ENCODE data around the gene RIPOR2.
A peak's percentile ranks its signal among the peaks of the same experiment; 100 is the strongest.

The RIPOR2 gene

GRCh38 chr6:24931718-24932691 lies 3.8 kb downstream of the RIPOR2 start:
- Histone ChIP-seq H3K36me3 (replicated peaks) (no peaks in the 10 kb centered on the region), H3K4me3 (ENCODE audit: low read depth, low read length) (no peak overlapping the region), H3K27ac (no peak overlapping the region), H3K27me3 (replicated peaks) (no peaks in the 10 kb centered on the region)
- no peak for DNase-seq
- in situ Hi-C loops (cut with HindIII; ENCODE audit: low pct_ligation_motif_present, low sequenced_read_pairs) = no loop called here
- no peak for TF ChIP-seq CTCF (IDR thresholded peaks at IDR 0.05; ENCODE audit: low read depth, low read length, missing control alignments)

- no peak for TF ChIP-seq CTCF (IDR thresholded peaks at IDR 0.05; ENCODE audit: low read depth, low read length, missing control alignments)
- H3K36me3 ChIP-seq (replicated peaks) = no peaks in the 10 kb centered on the region
- H3K27ac ChIP-seq = no peak overlapping the region
- no peak overlapping the region for H3K4me3 ChIP-seq (ENCODE audit: low read depth, low read length)
- no peak for DNase-seq
- no peaks in the 10 kb centered on the region for H3K27me3 ChIP-seq (replicated peaks)
- in situ Hi-C loops (cut with HindIII; ENCODE audit: low pct_ligation_motif_present, low sequenced_read_pairs) = no loop called here
Observed at GRCh38 chr6:24931296-24931695, 4.5 kb downstream of the RIPOR2 start.

GRCh38 chr6:24930431-24930871 lies 5.3 kb downstream of the RIPOR2 start:
- peak; percentile 25 for DNase-seq
- Histone ChIP-seq H3K27ac (no peak overlapping the region), H3K4me3 (ENCODE audit: low read depth, low read length) (no peak overlapping the region), H3K27me3 (replicated peaks) (no peaks in the 10 kb centered on the region), H3K36me3 (replicated peaks) (no peaks in the 10 kb centered on the region)
- TF ChIP-seq CTCF (IDR thresholded peaks at IDR 0.05; ENCODE audit: low read depth, low read length, missing control alignments) = no peak
- in situ Hi-C loops (cut with HindIII; ENCODE audit: low pct_ligation_motif_present, low sequenced_read_pairs) = no loop called here

GRCh38 chr6:24929242-24929641 lies 6.5 kb downstream of the RIPOR2 start:
- in situ Hi-C loops (cut with HindIII; ENCODE audit: low pct_ligation_motif_present, low sequenced_read_pairs) = no loop called here
- no peaks in the 10 kb centered on the region for H3K36me3 ChIP-seq (replicated peaks)
- no peak for DNase-seq
- no peak overlapping the region for H3K4me3 ChIP-seq (ENCODE audit: low read depth, low read length)
- TF ChIP-seq CTCF (IDR thresholded peaks at IDR 0.05; ENCODE audit: low read depth, low read length, missing control alignments) = no peak
- no peak overlapping the region for H3K27ac ChIP-seq
- H3K27me3 ChIP-seq (replicated peaks) = no peaks in the 10 kb centered on the region

GRCh38 chr6:24927985-24928745 lies 7.6 kb downstream of the RIPOR2 start:
- no peaks in the 10 kb centered on the region for H3K27me3 ChIP-seq (replicated peaks)
- in situ Hi-C loops (cut with HindIII; ENCODE audit: low pct_ligation_motif_present, low sequenced_read_pairs) = no loop called here
- DNase-seq = peak; percentile 34
- H3K36me3 ChIP-seq (replicated peaks) = no peaks in the 10 kb centered on the region
- no peak for TF ChIP-seq CTCF (IDR thresholded peaks at IDR 0.05; ENCODE audit: low read depth, low read length, missing control alignments)
- no peak overlapping the region for H3K4me3 ChIP-seq (ENCODE audit: low read depth, low read length)
- H3K27ac ChIP-seq = peak overlapping the region; percentile 66
